Panc1 (cell line): ENCODE measurements around the gene DNER. TPM values are rescaled to one million over a fixed set of nuclear protein-coding genes. Genes with fewer than 3 reads are reported as not detected.

ENCODE experiments used
- ATAC-seq: fragments of 200-7000 bp; cut with Tn5 transposase; 2 replicates; pipeline ENCODE4 v1.9.1; 2020; ENCODE audit warnings: mild to moderate bottlenecking, moderate library complexity
- BruUV-seq: library from RNA; stranded (reverse); fragments of 400-500 nt; replicated peaks from 2 replicates; lab custom pipeline; 2021; lab: Mats Ljungman, UMichigan
- CTCF ChIA-PET: fragments of 300-600 bp; sonication (Branson Sonifier 250); formaldehyde crosslinking; loops from one replicate; lab custom pipeline; 2022; ENCODE audit warnings: antibody characterized with exemption; lab: Charles Lee
- POLR2A ChIA-PET: fragments of 300-600 bp; sonication (Branson Sonifier 250); formaldehyde crosslinking; loops from one replicate; lab custom pipeline; 2022; ENCODE audit warnings: antibody characterized with exemption; lab: Charles Lee
- DNase-seq: peaks from one replicate; pipeline ENCODE4 v3.0.0-alpha.2; 2010; ENCODE audit warnings: low read depth, low spot score
- H3K27ac ChIP-seq: 2 replicates; pipeline ENCODE4 v1.5.1; 2011; ENCODE audit warnings: mild to moderate bottlenecking, low read length, inconsistent platforms
- H3K27me3 ChIP-seq: fragments of 200-500 bp; sonication (Bioruptor generic); 2 replicates; pipeline ENCODE4 v1.6.0; 2014; ENCODE audit warnings: low read length, inconsistent platforms; ENCODE audit not compliant: control insufficient read depth, insufficient read depth
- H3K36me3 ChIP-seq: fragments of 200-500 bp; sonication (Bioruptor generic); 2 replicates; pipeline ENCODE4 v1.5.1; 2014; ENCODE audit warnings: inconsistent platforms, mild to moderate bottlenecking, low read length, moderate library complexity; ENCODE audit not compliant: control insufficient read depth, insufficient read depth
- H3K4me1 ChIP-seq: 2 replicates; pipeline ENCODE4 v1.5.1; 2011; ENCODE audit warnings: inconsistent platforms, mild to moderate bottlenecking, low read length, moderate library complexity; ENCODE audit not compliant: control insufficient read depth, insufficient read depth
- H3K4me3 ChIP-seq, 2 experiments: 2 replicates each; pipeline ENCODE4 v1.5.1; 2011 to 2012; ENCODE audit warnings: low read depth in 2 of 2, low read length in 2 of 2, mild to moderate bottlenecking in 2 of 2, inconsistent platforms in 1 of 2, moderate library complexity in 1 of 2
- H3K9me3 ChIP-seq: fragments of 200-500 bp; sonication (Bioruptor generic); 2 replicates; pipeline ENCODE4 v1.5.1; 2014; ENCODE audit warnings: low read depth, mild to moderate bottlenecking, inconsistent platforms, low read length, moderate library complexity; ENCODE audit not compliant: control insufficient read depth, insufficient read depth
- POLR2AphosphoS5 ChIP-seq: IDR thresholded peaks from 2 replicates; pipeline ENCODE4 v1.6.1; 2012; ENCODE audit warnings: mild to moderate bottlenecking, low read depth, low read length, moderate library complexity
- SIN3A ChIP-seq: IDR thresholded peaks from 2 replicates; pipeline ENCODE4 v1.6.1; 2012; ENCODE audit warnings: low read depth, mild to moderate bottlenecking, low read length, moderate library complexity, borderline replicate concordance; ENCODE audit not compliant: insufficient read depth
- TCF7L2 ChIP-seq: IDR thresholded peaks from 2 replicates; pipeline ENCODE4 v1.6.1; 2011; ENCODE audit warnings: mild to moderate bottlenecking, low read depth, low read length, inconsistent platforms
- in situ Hi-C: cut with HindIII; loops from 2 replicates; pipeline ENCODE4 v1.10.0; 2016; ENCODE audit warnings: low sequenced_read_pairs, low pct_unique_long_range_greater_than_20kb
- intact Hi-C: fragments of 100-400 bp; cut with micrococcal nuclease; formaldehyde crosslinking; loops from one replicate; pipeline ENCODE4 v1.10.0; 2022; ENCODE audit not compliant: unreplicated experiment
- total RNA-seq: library from RNA; stranded (reverse); gene quantifications from one replicate; pipeline ENCODE4 v1.2.1, GENCODE V29; 2021; ENCODE audit not compliant: unreplicated experiment
- TF ChIP-seq, protein P1 (sequence below), 2 experiments: IDR thresholded peaks; 2 replicates each; pipeline ENCODE4 v1.6.1; 2011 to 2012; ENCODE audit warnings: low read depth in 2 of 2, control low read depth in 1 of 2, low read length in 1 of 2, mild to moderate bottlenecking in 1 of 2, moderate library complexity in 1 of 2; ENCODE audit not compliant: insufficient read depth in 1 of 2
- TF ChIP-seq, protein P2 (sequence below): fragments of 450-650 bp; IDR thresholded peaks from 2 replicates; pipeline ENCODE4 v1.5.1; 2017; ENCODE audit warnings: mild to moderate bottlenecking

The DNER gene
- total RNA-seq, 1 experiment from 2014 or later, result 0.31 TPM

DNA sequence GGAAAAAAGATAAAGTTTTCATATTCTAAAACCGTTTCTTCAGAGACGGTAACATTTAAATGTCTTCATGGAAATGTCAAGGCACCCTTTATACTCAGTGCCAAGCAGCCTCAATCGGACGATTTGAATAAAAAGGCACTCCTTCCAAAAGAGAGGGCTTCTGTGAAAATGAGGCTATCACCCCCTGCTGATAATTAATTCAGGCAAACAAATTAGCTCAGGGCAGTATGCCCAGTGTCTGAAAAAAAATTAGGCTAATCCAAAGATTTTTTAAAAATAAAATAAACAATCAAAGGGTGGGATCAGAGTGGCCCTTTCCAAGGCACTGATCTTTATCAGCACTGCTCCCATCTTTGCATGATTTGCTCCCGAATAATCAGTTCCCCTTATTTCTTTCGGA, 292.3 kb downstream of the DNER start:
- Histone ChIP-seq H3K4me3 (no peak overlapping the region), H3K27me3 (no peaks in the 10 kb centered on the region), H3K4me1 (no peaks in the 10 kb centered on the region), H3K27ac (no peak overlapping the region), H3K9me3 (no peaks in the 10 kb centered on the region; the same call in 1 of the 2 replicates), H3K36me3 (no peaks in the 10 kb centered on the region)
- BruUV-seq, result no TSS peak
- POLR2A ChIA-PET, result no interaction called here
- TF ChIP-seq TCF7L2 (no peak), SIN3A (no peak), POLR2AphosphoS5 (no peak)
- TF ChIP-seq, protein P1, sequence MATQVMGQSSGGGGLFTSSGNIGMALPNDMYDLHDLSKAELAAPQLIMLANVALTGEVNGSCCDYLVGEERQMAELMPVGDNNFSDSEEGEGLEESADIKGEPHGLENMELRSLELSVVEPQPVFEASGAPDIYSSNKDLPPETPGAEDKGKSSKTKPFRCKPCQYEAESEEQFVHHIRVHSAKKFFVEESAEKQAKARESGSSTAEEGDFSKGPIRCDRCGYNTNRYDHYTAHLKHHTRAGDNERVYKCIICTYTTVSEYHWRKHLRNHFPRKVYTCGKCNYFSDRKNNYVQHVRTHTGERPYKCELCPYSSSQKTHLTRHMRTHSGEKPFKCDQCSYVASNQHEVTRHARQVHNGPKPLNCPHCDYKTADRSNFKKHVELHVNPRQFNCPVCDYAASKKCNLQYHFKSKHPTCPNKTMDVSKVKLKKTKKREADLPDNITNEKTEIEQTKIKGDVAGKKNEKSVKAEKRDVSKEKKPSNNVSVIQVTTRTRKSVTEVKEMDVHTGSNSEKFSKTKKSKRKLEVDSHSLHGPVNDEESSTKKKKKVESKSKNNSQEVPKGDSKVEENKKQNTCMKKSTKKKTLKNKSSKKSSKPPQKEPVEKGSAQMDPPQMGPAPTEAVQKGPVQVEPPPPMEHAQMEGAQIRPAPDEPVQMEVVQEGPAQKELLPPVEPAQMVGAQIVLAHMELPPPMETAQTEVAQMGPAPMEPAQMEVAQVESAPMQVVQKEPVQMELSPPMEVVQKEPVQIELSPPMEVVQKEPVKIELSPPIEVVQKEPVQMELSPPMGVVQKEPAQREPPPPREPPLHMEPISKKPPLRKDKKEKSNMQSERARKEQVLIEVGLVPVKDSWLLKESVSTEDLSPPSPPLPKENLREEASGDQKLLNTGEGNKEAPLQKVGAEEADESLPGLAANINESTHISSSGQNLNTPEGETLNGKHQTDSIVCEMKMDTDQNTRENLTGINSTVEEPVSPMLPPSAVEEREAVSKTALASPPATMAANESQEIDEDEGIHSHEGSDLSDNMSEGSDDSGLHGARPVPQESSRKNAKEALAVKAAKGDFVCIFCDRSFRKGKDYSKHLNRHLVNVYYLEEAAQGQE (IDR thresholded peaks at IDR 0.05; ENCODE audit: insufficient read depth in 1 of 2, low read depth in 2 of 2, low read length in 1 of 2), result no peak
- TF ChIP-seq, protein P2, sequence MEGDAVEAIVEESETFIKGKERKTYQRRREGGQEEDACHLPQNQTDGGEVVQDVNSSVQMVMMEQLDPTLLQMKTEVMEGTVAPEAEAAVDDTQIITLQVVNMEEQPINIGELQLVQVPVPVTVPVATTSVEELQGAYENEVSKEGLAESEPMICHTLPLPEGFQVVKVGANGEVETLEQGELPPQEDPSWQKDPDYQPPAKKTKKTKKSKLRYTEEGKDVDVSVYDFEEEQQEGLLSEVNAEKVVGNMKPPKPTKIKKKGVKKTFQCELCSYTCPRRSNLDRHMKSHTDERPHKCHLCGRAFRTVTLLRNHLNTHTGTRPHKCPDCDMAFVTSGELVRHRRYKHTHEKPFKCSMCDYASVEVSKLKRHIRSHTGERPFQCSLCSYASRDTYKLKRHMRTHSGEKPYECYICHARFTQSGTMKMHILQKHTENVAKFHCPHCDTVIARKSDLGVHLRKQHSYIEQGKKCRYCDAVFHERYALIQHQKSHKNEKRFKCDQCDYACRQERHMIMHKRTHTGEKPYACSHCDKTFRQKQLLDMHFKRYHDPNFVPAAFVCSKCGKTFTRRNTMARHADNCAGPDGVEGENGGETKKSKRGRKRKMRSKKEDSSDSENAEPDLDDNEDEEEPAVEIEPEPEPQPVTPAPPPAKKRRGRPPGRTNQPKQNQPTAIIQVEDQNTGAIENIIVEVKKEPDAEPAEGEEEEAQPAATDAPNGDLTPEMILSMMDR, result no peak
- in situ Hi-C loops (no loop called here), intact Hi-C loops (loop anchor here (10.0 kb wide), 1 partner anchor 287 kb away; no protein-coding TSS in a partner anchor)
- no peak for DNase-seq
- no peak for ATAC-seq
- CTCF ChIA-PET, result no interaction called here

DNA sequence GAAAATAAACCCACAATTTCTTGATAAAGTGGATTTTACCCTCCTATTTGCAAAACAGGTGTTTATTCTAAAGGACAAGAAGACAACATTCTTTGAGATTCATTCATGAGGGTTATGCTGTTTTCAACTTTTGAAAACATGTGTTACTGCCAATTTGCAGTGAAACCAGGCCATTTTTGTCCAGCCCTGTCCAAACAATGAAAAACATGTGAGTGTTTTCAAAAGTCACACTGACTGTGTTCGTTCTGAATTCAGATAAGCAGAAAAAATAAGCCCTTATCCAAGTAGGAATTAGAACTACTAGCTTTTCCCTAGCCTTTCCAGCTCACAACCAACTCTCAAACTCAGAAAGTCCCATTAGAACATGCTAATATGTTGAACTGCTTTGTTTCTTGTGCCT, 295.2 kb downstream of the DNER start:
- H3K27me3 ChIP-seq, result no peaks in the 10 kb centered on the region
- H3K36me3 ChIP-seq, result no peaks in the 10 kb centered on the region
- no peak overlapping the region for H3K27ac ChIP-seq
- TF ChIP-seq POLR2AphosphoS5 (no peak), TCF7L2 (no peak), SIN3A (no peak)
- TF ChIP-seq, protein P2, result no peak
- TF ChIP-seq, protein P1 (IDR thresholded peaks at IDR 0.05; ENCODE audit: insufficient read depth in 1 of 2, low read depth in 2 of 2, low read length in 1 of 2), result no peak
- DNase-seq, result no peak
- ATAC-seq, result no peak
- BruUV-seq, result no TSS peak
- H3K4me3 ChIP-seq, result no peak overlapping the region
- CTCF ChIA-PET, result no interaction called here
- no peaks in the 10 kb centered on the region for H3K4me1 ChIP-seq
- POLR2A ChIA-PET, result no interaction called here
- intact Hi-C loops, result no loop called here
- in situ Hi-C loops, result no loop called here
- H3K9me3 ChIP-seq, result no peaks in the 10 kb centered on the region; the same call in 1 of the 2 replicates
